Measurements from ENCODE around the gene ALK.

DNA sequence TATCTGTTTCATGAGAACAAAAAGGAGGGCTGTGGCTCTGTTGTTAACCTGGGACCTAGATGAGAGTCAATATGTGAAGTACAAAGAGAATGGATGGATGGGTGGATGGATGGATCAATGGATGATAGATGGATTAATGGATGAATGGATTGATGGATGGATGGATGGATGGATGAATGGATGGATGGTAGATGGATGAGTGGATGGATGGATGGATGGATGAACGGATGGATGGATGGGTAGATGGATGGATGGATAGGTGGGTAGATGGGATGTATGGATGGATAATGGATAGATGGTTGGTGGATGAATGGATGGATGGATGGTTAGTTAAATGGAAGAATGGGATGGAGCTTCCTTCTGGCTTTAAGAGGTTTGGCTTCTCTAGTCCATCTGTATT is 396.7 kb downstream of the ALK start:
- TF ChIP-seq CTCF (IDR thresholded peaks at IDR 0.05) (no peak), POLR2A (IDR thresholded peaks at IDR 0.05) (no peak), POLR2AphosphoS5 (IDR thresholded peaks at IDR 0.05) (no peak), EP300 (IDR thresholded peaks at IDR 0.05) (no peak)
